HepG2 (cell line): ENCODE measurements around the gene EMP2. TPM values are rescaled to one million over a fixed set of nuclear protein-coding genes. Genes with fewer than 3 reads are reported as not detected.

Experiments
- AKNA ChIP-seq: sonication (generic); formaldehyde crosslinking; IDR thresholded peaks from 2 replicates; pipeline ENCODE4 v1.4.0; 2020; ENCODE audit warnings: missing genetic modification reagents, borderline replicate concordance
- DRAP1 ChIP-seq: IDR thresholded peaks from 2 replicates; pipeline ENCODE4 v1.6.1; 2016; ENCODE audit warnings: missing genetic modification reagents, missing compliant biosample characterization
- ESRRA ChIP-seq: sonication (generic); formaldehyde crosslinking; IDR thresholded peaks from 2 replicates; pipeline ENCODE4 v1.5.1; 2020; ENCODE audit warnings: mild to moderate bottlenecking, low read depth, missing genetic modification reagents
- IRF1 ChIP-seq: sonication (generic); formaldehyde crosslinking; IDR thresholded peaks from 2 replicates; pipeline ENCODE4 v1.4.0; 2020; ENCODE audit warnings: low read depth, mild to moderate bottlenecking, missing genetic modification reagents
- JARID2 ChIP-seq: sonication (generic); formaldehyde crosslinking; IDR thresholded peaks from 2 replicates; pipeline ENCODE4 v1.8.1; 2023; ENCODE audit warnings: missing genetic modification reagents, inconsistent platforms; ENCODE audit not compliant: insufficient replicate concordance
- LBX2 ChIP-seq: sonication (generic); formaldehyde crosslinking; IDR thresholded peaks from 2 replicates; pipeline ENCODE4 v1.5.0; 2020; ENCODE audit warnings: missing genetic modification reagents, mild to moderate bottlenecking, borderline replicate concordance
- MED1 ChIP-seq: sonication (generic); formaldehyde crosslinking; IDR thresholded peaks from 2 replicates; pipeline ENCODE4 v1.4.0; 2020; ENCODE audit warnings: missing genetic modification reagents
- SKI ChIP-seq: fragments of 450-650 bp; IDR thresholded peaks from one replicate; pipeline ENCODE4 v1.6.1; 2018; ENCODE audit warnings: mild to moderate bottlenecking; ENCODE audit not compliant: partially characterized antibody
- TFDP2 ChIP-seq: sonication (generic); formaldehyde crosslinking; IDR thresholded peaks from 2 replicates; pipeline ENCODE4 v1.4.0; 2020; ENCODE audit warnings: missing genetic modification reagents
- YEATS2 ChIP-seq: sonication (generic); formaldehyde crosslinking; IDR thresholded peaks from 2 replicates; pipeline ENCODE4 v1.4.0; 2020; ENCODE audit warnings: missing genetic modification reagents, borderline replicate concordance
- ZBED4 ChIP-seq: sonication (generic); formaldehyde crosslinking; IDR thresholded peaks from 2 replicates; pipeline ENCODE4 v1.4.0; 2020; ENCODE audit warnings: missing genetic modification reagents, borderline replicate concordance
- ZFP37 ChIP-seq: sonication (generic); formaldehyde crosslinking; IDR thresholded peaks from 2 replicates; pipeline ENCODE4 v1.4.0; 2020; ENCODE audit warnings: missing genetic modification reagents, borderline replicate concordance
- ZFP90 ChIP-seq: sonication (generic); formaldehyde crosslinking; IDR thresholded peaks from 2 replicates; pipeline ENCODE4 v1.8.0; 2022; ENCODE audit warnings: missing genetic modification reagents, mild to moderate bottlenecking, inconsistent platforms, borderline replicate concordance
- ZNF431 ChIP-seq: sonication (generic); formaldehyde crosslinking; IDR thresholded peaks from 2 replicates; pipeline ENCODE4 v1.9.0; 2022; ENCODE audit warnings: missing genetic modification reagents, low read depth, mild to moderate bottlenecking, borderline replicate concordance
- ZNF484 ChIP-seq: sonication (generic); formaldehyde crosslinking; IDR thresholded peaks from 2 replicates; pipeline ENCODE4 v1.5.1; 2020; ENCODE audit warnings: mild to moderate bottlenecking, low read depth, missing genetic modification reagents, borderline replicate concordance
- ZNF616 ChIP-seq: sonication (generic); formaldehyde crosslinking; IDR thresholded peaks from 2 replicates; pipeline ENCODE4 v1.5.0; 2020; ENCODE audit warnings: low read depth, mild to moderate bottlenecking, missing genetic modification reagents
- ZNF644 ChIP-seq: IDR thresholded peaks from 2 replicates; pipeline ENCODE4 v1.6.1; 2016; ENCODE audit warnings: low read depth
- ZNF720 ChIP-seq: sonication (generic); formaldehyde crosslinking; IDR thresholded peaks from 2 replicates; pipeline ENCODE4 v1.4.0; 2020; ENCODE audit warnings: missing genetic modification reagents
- ZNF850 ChIP-seq: sonication (generic); formaldehyde crosslinking; conservative IDR thresholded peaks from 2 replicates; pipeline ENCODE4 v1.9.0; 2021; ENCODE audit warnings: mild to moderate bottlenecking, missing genetic modification reagents
- polyA plus RNA-seq, 8 experiments: library from polyadenylated mRNA; depleted of rRNA in 3 of 8; stranded (reverse) in 7 of 8; unstranded in 1 of 8; fragments of >200 nt; fragmentation: Illumina TruSeq in 4 of 8; extraction: Trizol in 4 of 8; gene quantifications; 2 replicates each; pipeline versions ENCODE4 v1.2.1 to v1.2.3, GENCODE V29; 2011 to 2016; ENCODE audit warnings: low read depth in 4 of 8, missing spikeins in 1 of 8, mixed read lengths in 1 of 8; ENCODE audit not compliant: insufficient read depth in 1 of 8
- total RNA-seq, 5 experiments: library from RNA; depleted of rRNA; stranded (reverse); fragments of >200 nt; fragmentation: Illumina TruSeq; extraction: Trizol; gene quantifications; 2 replicates each; pipeline ENCODE4 v1.2.3, GENCODE V29; 2016; ENCODE audit warnings: low read depth in 1 of 5

The EMP2 gene
- total and polyA plus RNA-seq, 2 of the 13 experiments (the other 11 are each of a cell fraction or from before 2014, with no cell fraction given), result 24.6 to 91.2 TPM

GRCh38 chr16:10629592-10629963 is 49.2 kb upstream of the EMP2 start (continued):
- TF ChIP-seq ZBED4, result no peak
- TF ChIP-seq ZNF720, result no peak
- TF ChIP-seq SKI, result no peak
- TF ChIP-seq ESRRA (CRISPR knock-in tag), result no peak
- TF ChIP-seq ZFP37 (CRISPR knock-in tag), result no peak
- TF ChIP-seq ZNF431 (CRISPR knock-in tag), result no peak; the same call in 1 of the 2 replicates
- no peak for TF ChIP-seq AKNA (CRISPR knock-in tag)
- TF ChIP-seq TFDP2, result no peak
- TF ChIP-seq IRF1 (CRISPR knock-in tag), result no peak
- no peak for TF ChIP-seq ZNF850 (CRISPR knock-in tag)
- TF ChIP-seq DRAP1 (CRISPR knock-in tag), result no peak
- no peak for TF ChIP-seq ZNF484
- no peak for TF ChIP-seq YEATS2
- no peak for TF ChIP-seq ZNF616 (CRISPR knock-in tag)
- TF ChIP-seq ZNF644 (CRISPR knock-in tag), result no peak
- no peak for TF ChIP-seq JARID2 (CRISPR knock-in tag)
- TF ChIP-seq LBX2 (CRISPR knock-in tag), result no peak
- no peak for TF ChIP-seq ZFP90
- TF ChIP-seq MED1 (CRISPR knock-in tag), result no peak
